Osteocyte (in vitro differentiated cells): ENCODE measurements around the gene ACHE. TPM values are rescaled to one million over a fixed set of nuclear protein-coding genes. Genes with fewer than 3 reads are reported as not detected.

Experiments
- DNase-seq: peaks from one replicate; pipeline ENCODE4 v3.0.0; 2021; ENCODE audit warnings: mixed read lengths; ENCODE audit not compliant: unreplicated experiment; ENCODE audit errors: extremely low spot score
- H3K27ac Mint-ChIP-seq: one replicate; pipeline ENCODE4 v1.8.0; 2021; ENCODE audit warnings: mild to moderate bottlenecking, mixed read lengths; ENCODE audit not compliant: unreplicated experiment
- H3K27me3 Mint-ChIP-seq: one replicate; pipeline ENCODE4 v1.8.0; 2021; ENCODE audit warnings: mixed read lengths; ENCODE audit not compliant: unreplicated experiment
- H3K36me3 Mint-ChIP-seq: one replicate; pipeline ENCODE4 v1.8.0; 2021; ENCODE audit warnings: mixed read lengths; ENCODE audit not compliant: unreplicated experiment
- H3K4me1 Mint-ChIP-seq: one replicate; pipeline ENCODE4 v1.8.0; 2021; ENCODE audit warnings: mixed read lengths; ENCODE audit not compliant: unreplicated experiment
- H3K4me3 Mint-ChIP-seq: one replicate; pipeline ENCODE4 v1.8.0; 2021; ENCODE audit warnings: mild to moderate bottlenecking, moderate library complexity, mixed read lengths; ENCODE audit not compliant: unreplicated experiment
- H3K9me3 Mint-ChIP-seq: one replicate; pipeline ENCODE4 v1.8.0; 2021; ENCODE audit warnings: mixed read lengths; ENCODE audit not compliant: unreplicated experiment
- CTCF ChIP-seq: fragments of 200-600 bp; sonication (generic); IDR thresholded peaks from 2 replicates; pipeline ENCODE4 v1.5.0; 2021; ENCODE audit warnings: antibody characterized with exemption, mild to moderate bottlenecking, moderate library complexity
- total RNA-seq: library from RNA; stranded (reverse); gene quantifications from 2 replicates; pipeline ENCODE4 v1.2.1, GENCODE V29; 2021

ACHE gene
- total RNA-seq, 1 donor from 2014 or later, result 2.2 TPM

DNA sequence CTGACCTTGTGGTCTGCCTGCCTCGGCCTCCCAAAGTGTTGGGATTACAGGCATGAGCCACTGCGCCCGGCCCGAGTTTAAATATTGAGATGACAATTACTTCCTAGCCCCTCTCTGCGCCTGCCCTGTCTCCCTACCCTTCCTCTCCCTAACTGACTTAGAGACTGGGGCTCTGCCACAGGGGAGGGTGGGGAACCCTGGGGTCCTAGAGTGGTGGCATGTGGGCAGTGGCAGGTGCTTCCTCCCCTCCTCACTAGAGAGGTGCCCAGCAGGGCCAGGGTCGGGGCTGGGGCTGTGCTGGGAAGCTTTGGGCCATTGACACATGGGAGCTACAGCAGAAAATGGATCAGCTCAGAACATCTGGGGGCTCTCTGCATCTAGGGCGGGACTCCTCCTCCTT lies 7.0 kb upstream of the ACHE start:
- H3K4me3 Mint-ChIP-seq, result no peak overlapping the region
- no peaks in the 10 kb centered on the region for H3K4me1 Mint-ChIP-seq
- no peak for DNase-seq
- peaks cover 24% of the 10 kb centered on the region for H3K27me3 Mint-ChIP-seq
- H3K27ac Mint-ChIP-seq, result no peak overlapping the region
- no peaks in the 10 kb centered on the region for H3K36me3 Mint-ChIP-seq
- no peak for TF ChIP-seq CTCF
- H3K9me3 Mint-ChIP-seq, result no peaks in the 10 kb centered on the region

DNA sequence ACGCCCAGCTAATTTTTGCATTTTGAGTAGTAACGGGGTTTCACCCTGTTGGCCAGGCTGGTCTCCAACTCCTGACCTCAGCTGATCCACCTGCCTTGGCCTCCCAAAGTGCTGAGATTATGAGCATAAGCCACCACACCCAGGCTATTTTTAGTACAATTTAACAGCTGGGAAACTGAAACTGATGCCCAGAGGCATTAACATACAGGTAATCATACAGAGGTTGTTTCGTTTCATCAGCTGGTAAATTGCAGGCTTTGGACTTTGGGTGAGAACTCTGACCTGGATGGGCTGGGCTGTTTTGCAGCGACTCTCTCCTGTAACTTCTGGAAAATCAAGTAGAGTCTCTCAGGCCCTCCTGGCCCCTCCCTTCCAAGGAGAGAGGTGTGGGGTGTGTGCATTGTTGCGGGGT lies 6.2 kb upstream of the ACHE start:
- no peak overlapping the region for H3K27ac Mint-ChIP-seq
- H3K36me3 Mint-ChIP-seq, result no peaks in the 10 kb centered on the region
- TF ChIP-seq CTCF, result no peak
- no peaks in the 10 kb centered on the region for H3K9me3 Mint-ChIP-seq
- H3K4me3 Mint-ChIP-seq, result no peak overlapping the region
- H3K4me1 Mint-ChIP-seq, result peaks cover 3% of the 10 kb centered on the region
- H3K27me3 Mint-ChIP-seq, result peaks cover 27% of the 10 kb centered on the region
- no peak for DNase-seq

DNA sequence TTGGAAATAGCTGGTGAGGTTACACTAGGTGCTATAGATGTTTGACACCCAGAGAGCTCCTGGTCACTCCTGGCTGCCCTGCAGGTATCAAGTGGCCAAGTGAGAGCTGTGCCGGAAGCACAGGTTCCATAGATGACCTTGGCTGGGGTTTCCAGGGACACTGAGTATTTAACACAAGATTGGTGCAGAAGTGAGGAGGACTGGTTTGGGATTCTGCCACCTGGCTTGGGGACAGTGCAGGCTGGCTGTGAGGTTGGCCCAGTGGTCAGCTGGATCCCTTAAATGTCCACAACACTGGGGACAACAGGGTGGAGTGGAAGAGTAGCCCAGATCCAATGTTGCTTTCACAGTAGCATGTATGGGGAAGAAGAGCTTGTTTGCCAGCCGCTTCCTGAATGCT lies 5.3 kb upstream of the ACHE start:
- no peaks in the 10 kb centered on the region for H3K36me3 Mint-ChIP-seq
- no peak overlapping the region for H3K27ac Mint-ChIP-seq
- DNase-seq, result no peak
- TF ChIP-seq CTCF, result no peak
- no peaks in the 10 kb centered on the region for H3K9me3 Mint-ChIP-seq
- H3K4me1 Mint-ChIP-seq, result peaks cover 8% of the 10 kb centered on the region
- H3K27me3 Mint-ChIP-seq, result peaks cover 33% of the 10 kb centered on the region
- no peak overlapping the region for H3K4me3 Mint-ChIP-seq

GRCh38 chr7:100899432-100899831 lies 3.7 kb upstream of the ACHE start:
- no peak overlapping the region for H3K27ac Mint-ChIP-seq
- TF ChIP-seq CTCF, result no peak
- H3K9me3 Mint-ChIP-seq, result no peaks in the 10 kb centered on the region
- DNase-seq, result no peak
- H3K36me3 Mint-ChIP-seq, result no peaks in the 10 kb centered on the region
- H3K27me3 Mint-ChIP-seq, result peaks cover 34% of the 10 kb centered on the region
- no peak overlapping the region for H3K4me3 Mint-ChIP-seq
- H3K4me1 Mint-ChIP-seq, result peaks cover 11% of the 10 kb centered on the region

- Mint-ChIP-seq H3K27ac (no peak overlapping the region), H3K4me3 (peak overlapping the region; percentile 7), H3K36me3 (no peaks in the 10 kb centered on the region), H3K4me1 (peaks cover 13% of the 10 kb centered on the region), H3K27me3 (peaks cover 28% of the 10 kb centered on the region), H3K9me3 (no peaks in the 10 kb centered on the region)
- DNase-seq, result no peak
- TF ChIP-seq CTCF, result no peak
These were observed 2.2 kb upstream of the ACHE start for GRCh38 chr7:100897772-100898454.
